CD14-positive monocyte (primary cell): Measurements from ENCODE around the gene KHDRBS1. TPM values are rescaled to one million over a fixed set of nuclear protein-coding genes. Genes with fewer than 3 reads are reported as not detected.

Source experiments
- DNase-seq, 3 donors: peaks; one replicate each; pipeline ENCODE4 v3.0.0-alpha.2; 2011 to 2022
- H2AFZ ChIP-seq: 2 replicates; pipeline ENCODE4 v1.6.0; 2012; ENCODE audit warnings: mild to moderate bottlenecking, low read depth, low read length, inconsistent platforms; ENCODE audit not compliant: insufficient read depth, poor library complexity, severe bottlenecking
- H3K27ac ChIP-seq, 2 donors: 1 replicate in 1 of 2; 2 replicates in 1 of 2; pipeline ENCODE4 v1.5.1; 2012 to 2013; ENCODE audit warnings: low read length in 2 of 2, control low read depth in 1 of 2, inconsistent platforms in 1 of 2, low read depth in 1 of 2, mild to moderate bottlenecking in 1 of 2
- H3K27me3 ChIP-seq, 2 donors: one replicate each; pipeline versions ENCODE4 v1.6.0 to v1.6.1; 2011 to 2013; ENCODE audit warnings: low read length in 2 of 2; ENCODE audit not compliant: control insufficient read depth in 2 of 2, insufficient read depth in 2 of 2
- H3K36me3 ChIP-seq, 2 donors: replicated peaks in 1 of 2; 1 replicate in 1 of 2; 2 replicates in 1 of 2; pipeline versions ENCODE4 v1.5.1 to v1.6.1; 2012 to 2013; ENCODE audit warnings: low read length in 2 of 2, control low read depth in 1 of 2, inconsistent platforms in 1 of 2, mild to moderate bottlenecking in 1 of 2; ENCODE audit not compliant: insufficient read depth in 2 of 2, control insufficient read depth in 1 of 2
- H3K4me1 ChIP-seq, 2 donors: 1 replicate in 1 of 2; 2 replicates in 1 of 2; pipeline versions ENCODE4 v1.5.1 to v1.6.1; 2012 to 2013; ENCODE audit warnings: low read length in 2 of 2, control low read depth in 1 of 2, inconsistent platforms in 1 of 2, mild to moderate bottlenecking in 1 of 2, moderate library complexity in 1 of 2; ENCODE audit not compliant: insufficient read depth in 2 of 2, control insufficient read depth in 1 of 2
- H3K4me2 ChIP-seq: replicated peaks from 2 replicates; pipeline ENCODE3; 2012; ENCODE audit warnings: low read length, moderate library complexity, mild to moderate bottlenecking; ENCODE audit not compliant: poor library complexity, severe bottlenecking; ENCODE audit errors: extremely low read depth
- H3K4me3 ChIP-seq, 3 experiments: fragments of 200-600 bp in 1 of 3; sonication (generic) in 1 of 3; replicated peaks in 1 of 3; 1 replicate in 2 of 3; 2 replicates in 1 of 3; pipeline ENCODE4 v1.5.1; 2011 to 2013; ENCODE audit warnings: low read length in 3 of 3, mild to moderate bottlenecking in 3 of 3, control low read depth in 2 of 3, low read depth in 2 of 3, inconsistent platforms in 1 of 3, moderate library complexity in 1 of 3
- H3K79me2 ChIP-seq: 2 replicates; pipeline ENCODE4 v1.6.0; 2012; ENCODE audit warnings: mild to moderate bottlenecking, control low read depth, inconsistent platforms, low read length, moderate library complexity; ENCODE audit not compliant: insufficient read depth
- H3K9ac ChIP-seq: 2 replicates; pipeline ENCODE4 v1.6.0; 2017; ENCODE audit warnings: low read length, mild to moderate bottlenecking; ENCODE audit not compliant: insufficient read depth, poor library complexity, severe bottlenecking
- H3K9me3 ChIP-seq, 2 donors: replicated peaks in 1 of 2; 1 replicate in 1 of 2; 2 replicates in 1 of 2; pipeline versions ENCODE4 v1.5.1 to v1.6.1; 2012 to 2013; ENCODE audit warnings: low read length in 2 of 2, control low read depth in 1 of 2; ENCODE audit not compliant: control insufficient read depth in 1 of 2, insufficient read depth in 1 of 2
- H4K20me1 ChIP-seq: 2 replicates; pipeline ENCODE4 v1.6.0; 2012; ENCODE audit warnings: mild to moderate bottlenecking, low read length, control low read depth, moderate library complexity; ENCODE audit not compliant: insufficient read depth
- H3K27ac Mint-ChIP-seq, 7 donors: one replicate each; pipeline ENCODE4 v1.8.0; 2020; ENCODE audit warnings: mild to moderate bottlenecking in 7 of 7, mixed read lengths in 7 of 7, moderate library complexity in 6 of 7, inconsistent platforms in 2 of 7
- H3K27me3 Mint-ChIP-seq, 3 donors: one replicate each; pipeline ENCODE4 v1.8.0; 2021 to 2022; ENCODE audit warnings: low read depth in 3 of 3, mild to moderate bottlenecking in 3 of 3, mixed read lengths in 3 of 3, moderate library complexity in 3 of 3, inconsistent platforms in 1 of 3
- H3K36me3 Mint-ChIP-seq, 2 donors: one replicate each; pipeline ENCODE4 v1.8.0; 2020; ENCODE audit warnings: mixed read lengths in 2 of 2, inconsistent platforms in 1 of 2, mild to moderate bottlenecking in 1 of 2
- H3K4me1 Mint-ChIP-seq: one replicate; pipeline ENCODE4 v1.8.0; 2020; ENCODE audit warnings: mild to moderate bottlenecking, mixed read lengths
- H3K4me3 Mint-ChIP-seq, 2 donors: one replicate each; pipeline ENCODE4 v1.8.0; 2020; ENCODE audit warnings: mild to moderate bottlenecking in 2 of 2, mixed read lengths in 2 of 2, moderate library complexity in 1 of 2
- H3K9me3 Mint-ChIP-seq, 7 donors: one replicate each; pipeline ENCODE4 v1.8.0; 2020 to 2022; ENCODE audit warnings: mixed read lengths in 7 of 7, mild to moderate bottlenecking in 6 of 7, moderate library complexity in 6 of 7, inconsistent platforms in 2 of 7
- WGBS: methylation state at CpG from one replicate; pipeline ENCODE4 v1.1.5; 2013; ENCODE audit warnings: missing lambda C conversion rate; ENCODE audit not compliant: insufficient coverage; 5-methylcytosine and 5-hydroxymethylcytosine counted together
- intact Hi-C, 2 donors: fragments of 100-400 bp; cut with micrococcal nuclease; formaldehyde crosslinking; loops; one replicate each; pipeline versions ENCODE4 v1.15.0 to v1.15.1; 2023
- polyA plus RNA-seq, 3 donors: library from polyadenylated mRNA; depleted of rRNA in 1 of 3; unstranded in 2 of 3; stranded (reverse) in 1 of 3; fragments of 300-500 nt in 2 of 3; fragments of >200 nt in 1 of 3; fragmentation: Illumina TruSeq in 2 of 3; gene quantifications; 1 replicate in 2 of 3; 2 replicates in 1 of 3; pipeline ENCODE4 v1.2.3, GENCODE V29; 2012 to 2021
- TF ChIP-seq, protein P1 (sequence below): fragments of 200-600 bp; IDR thresholded peaks from one replicate; pipeline ENCODE4 v1.8.0; 2022; ENCODE audit warnings: antibody characterized with exemption, mild to moderate bottlenecking

The KHDRBS1 gene
- polyA plus RNA-seq, 3 donors: 40.7 to 65.6 (median 51.6) TPM

DNA sequence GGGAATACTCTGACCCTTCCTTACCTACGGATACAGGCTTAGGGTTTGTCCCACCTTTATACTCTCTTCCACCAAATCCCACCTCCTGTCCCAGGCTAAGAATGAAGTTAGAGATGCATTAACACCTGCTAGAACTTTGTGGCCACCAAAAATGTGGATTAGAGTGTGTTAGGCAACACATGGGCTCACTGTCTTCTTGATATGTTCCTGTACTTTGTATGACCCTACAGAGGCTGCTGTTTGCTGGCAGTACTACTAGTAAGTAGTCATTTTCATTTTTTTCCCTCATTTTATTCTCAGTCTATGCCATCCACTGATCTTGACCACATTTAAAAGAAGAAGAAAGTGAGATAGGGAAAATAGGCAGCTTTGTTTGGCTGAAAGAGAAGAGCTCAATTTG is 38.0 kb downstream of the KHDRBS1 start:
- Histone ChIP-seq H3K9me3 (no peaks in the 10 kb centered on the region), H4K20me1 (peaks cover 20% of the 10 kb centered on the region), H2AFZ (no peak overlapping the region), H3K4me3 (no peak overlapping the region), H3K9ac (no peak overlapping the region), H3K4me2 (no peak overlapping the region), H3K27me3 (no peaks in the 10 kb centered on the region), H3K27ac (no peak overlapping the region), H3K4me1 (peaks cover under 1 to 2% of the 10 kb centered on the region in 2 donors), H3K36me3 (peaks cover 77 to 100% of the 10 kb centered on the region in 2 donors), H3K79me2 (peaks cover 9% of the 10 kb centered on the region)
- no peaks in the 10 kb centered on the region for H3K9me3 Mint-ChIP-seq
- H3K27ac Mint-ChIP-seq: peak overlapping the region in 1 of 7 donors; percentile 19
- DNase-seq: no peak
- peaks cover 75 to 91% of the 10 kb centered on the region in 2 donors for H3K36me3 Mint-ChIP-seq
- H3K4me3 Mint-ChIP-seq: no peak overlapping the region
- TF ChIP-seq, protein P1, sequence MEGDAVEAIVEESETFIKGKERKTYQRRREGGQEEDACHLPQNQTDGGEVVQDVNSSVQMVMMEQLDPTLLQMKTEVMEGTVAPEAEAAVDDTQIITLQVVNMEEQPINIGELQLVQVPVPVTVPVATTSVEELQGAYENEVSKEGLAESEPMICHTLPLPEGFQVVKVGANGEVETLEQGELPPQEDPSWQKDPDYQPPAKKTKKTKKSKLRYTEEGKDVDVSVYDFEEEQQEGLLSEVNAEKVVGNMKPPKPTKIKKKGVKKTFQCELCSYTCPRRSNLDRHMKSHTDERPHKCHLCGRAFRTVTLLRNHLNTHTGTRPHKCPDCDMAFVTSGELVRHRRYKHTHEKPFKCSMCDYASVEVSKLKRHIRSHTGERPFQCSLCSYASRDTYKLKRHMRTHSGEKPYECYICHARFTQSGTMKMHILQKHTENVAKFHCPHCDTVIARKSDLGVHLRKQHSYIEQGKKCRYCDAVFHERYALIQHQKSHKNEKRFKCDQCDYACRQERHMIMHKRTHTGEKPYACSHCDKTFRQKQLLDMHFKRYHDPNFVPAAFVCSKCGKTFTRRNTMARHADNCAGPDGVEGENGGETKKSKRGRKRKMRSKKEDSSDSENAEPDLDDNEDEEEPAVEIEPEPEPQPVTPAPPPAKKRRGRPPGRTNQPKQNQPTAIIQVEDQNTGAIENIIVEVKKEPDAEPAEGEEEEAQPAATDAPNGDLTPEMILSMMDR: no peak
- intact Hi-C loops: no loop called here
- WGBS: no CpG with 5 or more reads among the region's 1 CpG
- H3K4me1 Mint-ChIP-seq: no peaks in the 10 kb centered on the region
- peaks cover 0 to 2% (median 2%) of the 10 kb centered on the region in 3 donors for H3K27me3 Mint-ChIP-seq

DNA sequence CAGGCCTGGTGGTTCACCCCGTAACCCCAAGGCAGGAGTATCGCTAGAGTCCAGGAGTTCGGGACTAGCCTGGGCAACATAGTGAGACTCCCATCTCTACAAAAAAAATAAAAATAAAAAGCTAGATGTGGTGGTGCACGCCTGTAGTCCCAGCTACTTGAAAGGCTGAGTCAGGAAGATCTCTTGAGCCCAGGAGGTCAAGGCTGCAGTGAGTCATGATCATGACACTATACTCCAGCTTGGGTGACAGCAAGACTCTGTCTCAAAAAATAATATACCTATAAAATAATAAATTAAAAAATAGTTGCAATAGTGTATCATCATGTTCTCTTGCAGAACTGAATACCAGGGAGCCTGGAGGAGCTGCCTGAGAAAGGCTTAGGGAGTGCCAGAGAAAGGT is 39.2 kb downstream of the KHDRBS1 start:
- no CpG with 5 or more reads among the region's 4 CpGs for WGBS
- Histone ChIP-seq H3K9ac (no peak overlapping the region), H3K4me1 (no peaks in the 10 kb centered on the region), H4K20me1 (peaks cover 24% of the 10 kb centered on the region), H3K9me3 (no peaks in the 10 kb centered on the region), H3K27me3 (no peaks in the 10 kb centered on the region), H3K4me3 (no peak overlapping the region), H3K27ac (no peak overlapping the region), H3K36me3 (peaks cover 77 to 98% of the 10 kb centered on the region in 2 donors), H3K4me2 (no peak overlapping the region), H3K79me2 (peaks cover 7% of the 10 kb centered on the region), H2AFZ (no peak overlapping the region)
- H3K9me3 Mint-ChIP-seq: no peaks in the 10 kb centered on the region
- H3K4me1 Mint-ChIP-seq: no peaks in the 10 kb centered on the region
- peaks cover 0 to 2% (median 2%) of the 10 kb centered on the region in 3 donors for H3K27me3 Mint-ChIP-seq
- DNase-seq: no peak
- H3K4me3 Mint-ChIP-seq: no peak overlapping the region
- TF ChIP-seq, protein P1: no peak
- intact Hi-C loops: no loop called here
- H3K36me3 Mint-ChIP-seq: peaks cover 67 to 87% of the 10 kb centered on the region in 2 donors
- no peak overlapping the region for H3K27ac Mint-ChIP-seq
